ENCODE data around the gene WNT8A.

Gene WNT8A

GRCh38 chr5:138091685-138092084 is 7.9 kb downstream of the WNT8A start:
- DNase-seq (ENCODE audit: low read depth) = no peak

- DNase-seq (ENCODE audit: low read depth) = no peak
Observed at GRCh38 chr5:138092301-138092700, 8.5 kb downstream of the WNT8A start.

GRCh38 chr5:138093036-138093435 is 9.2 kb downstream of the WNT8A start:
- no peak for DNase-seq (ENCODE audit: low read depth)

- DNase-seq (ENCODE audit: low read depth) = no peak
Observed at GRCh38 chr5:138095100-138095907, 11.5 kb downstream of the WNT8A start.

- no peak for DNase-seq (ENCODE audit: low read depth)
Observed at GRCh38 chr5:138096363-138096762, 12.5 kb downstream of the WNT8A start.

GRCh38 chr5:138096997-138097828 is 13.4 kb downstream of the WNT8A start:
- DNase-seq (ENCODE audit: low read depth) = no peak

- DNase-seq (ENCODE audit: low read depth) = no peak
Observed at GRCh38 chr5:138102454-138103318, 18.9 kb downstream of the WNT8A start.

GRCh38 chr5:138103319-138103637 is 19.4 kb downstream of the WNT8A start:
- no peak for DNase-seq (ENCODE audit: low read depth)

- no peak for DNase-seq (ENCODE audit: low read depth)
Observed at GRCh38 chr5:138105709-138106108, 21.9 kb downstream of the WNT8A start.

- DNase-seq (ENCODE audit: low read depth) = no peak
Observed at GRCh38 chr5:138107213-138107612, 23.4 kb downstream of the WNT8A start.

GRCh38 chr5:138109463-138110265 is 25.8 kb downstream of the WNT8A start:
- no peak for DNase-seq (ENCODE audit: low read depth)

GRCh38 chr5:138110266-138110963 is 26.6 kb downstream of the WNT8A start:
- DNase-seq (ENCODE audit: low read depth) = no peak

- no peak for DNase-seq (ENCODE audit: low read depth)
Observed at GRCh38 chr5:138111181-138111580, 27.3 kb downstream of the WNT8A start.

GRCh38 chr5:138111937-138112336 is 28.1 kb downstream of the WNT8A start:
- no peak for DNase-seq (ENCODE audit: low read depth)

- DNase-seq (ENCODE audit: low read depth) = no peak
Observed at GRCh38 chr5:138115254-138115653, 31.4 kb downstream of the WNT8A start.

- no peak for DNase-seq (ENCODE audit: low read depth)
Observed at GRCh38 chr5:138128334-138128733, 44.5 kb downstream of the WNT8A start.

GRCh38 chr5:138129347-138129746 is 45.5 kb downstream of the WNT8A start:
- no peak for DNase-seq (ENCODE audit: low read depth)

- no peak for DNase-seq (ENCODE audit: low read depth)
Observed at GRCh38 chr5:138132543-138132942, 48.7 kb downstream of the WNT8A start.

GRCh38 chr5:138138949-138139780 is 55.3 kb downstream of the WNT8A start, which contains the start of gene NME5:
TSS of gene NME5 (minus strand) at chr5:138139428. CDS start at chr5:138138780, 648 bp downstream.
- DNase-seq (ENCODE audit: low read depth) = no peak

GRCh38 chr5:138139781-138140090 is 55.9 kb downstream of the WNT8A start:
- DNase-seq (ENCODE audit: low read depth) = no peak
